Mammary epithelial cell (primary cell): Measurements from ENCODE around the gene FBLN2.

Experiments
- EZH2 ChIP-seq: IDR thresholded peaks from 2 replicates; pipeline ENCODE4 v1.6.1; 2012; ENCODE audit warnings: low read length, inconsistent platforms, borderline replicate concordance
- TF ChIP-seq, protein P1 (sequence below), 2 donors: IDR thresholded peaks in 1 of 2; conservative IDR thresholded peaks in 1 of 2; 2 replicates each; pipeline ENCODE4 v1.5.1; 2011 to 2012; ENCODE audit warnings: inconsistent platforms in 2 of 2, low read length in 2 of 2, mild to moderate bottlenecking in 2 of 2, control low read depth in 1 of 2, low read depth in 1 of 2; ENCODE audit not compliant: insufficient read depth in 1 of 2; ENCODE audit errors: extremely low read depth in 1 of 2

DNA sequence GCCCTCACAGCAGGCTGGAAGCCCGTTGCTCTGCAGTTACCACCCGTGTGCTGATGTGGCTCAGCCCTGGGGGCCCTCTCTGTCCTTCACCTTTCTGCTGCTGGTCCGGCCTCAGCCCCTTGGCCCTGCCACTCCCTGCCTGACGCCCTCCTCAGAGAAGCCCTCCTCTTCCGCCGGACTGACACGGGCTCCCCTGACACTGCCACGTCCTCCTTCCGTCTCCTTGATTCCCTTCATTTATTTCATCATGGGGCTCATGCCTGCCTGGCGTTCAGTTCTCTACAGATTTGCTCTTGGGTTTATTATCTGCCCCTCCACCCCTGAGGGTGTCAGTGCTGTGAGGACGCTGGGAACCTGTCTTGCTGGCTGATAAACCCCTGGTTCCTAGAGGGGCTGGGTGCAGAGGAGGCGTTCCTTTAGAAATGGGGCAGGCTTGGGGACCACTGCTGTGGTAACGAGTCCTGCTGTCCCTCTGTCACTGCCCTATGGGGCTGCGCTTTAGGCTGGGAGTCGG lies 19.6 kb downstream of the FBLN2 start:
- TF ChIP-seq, protein P1, sequence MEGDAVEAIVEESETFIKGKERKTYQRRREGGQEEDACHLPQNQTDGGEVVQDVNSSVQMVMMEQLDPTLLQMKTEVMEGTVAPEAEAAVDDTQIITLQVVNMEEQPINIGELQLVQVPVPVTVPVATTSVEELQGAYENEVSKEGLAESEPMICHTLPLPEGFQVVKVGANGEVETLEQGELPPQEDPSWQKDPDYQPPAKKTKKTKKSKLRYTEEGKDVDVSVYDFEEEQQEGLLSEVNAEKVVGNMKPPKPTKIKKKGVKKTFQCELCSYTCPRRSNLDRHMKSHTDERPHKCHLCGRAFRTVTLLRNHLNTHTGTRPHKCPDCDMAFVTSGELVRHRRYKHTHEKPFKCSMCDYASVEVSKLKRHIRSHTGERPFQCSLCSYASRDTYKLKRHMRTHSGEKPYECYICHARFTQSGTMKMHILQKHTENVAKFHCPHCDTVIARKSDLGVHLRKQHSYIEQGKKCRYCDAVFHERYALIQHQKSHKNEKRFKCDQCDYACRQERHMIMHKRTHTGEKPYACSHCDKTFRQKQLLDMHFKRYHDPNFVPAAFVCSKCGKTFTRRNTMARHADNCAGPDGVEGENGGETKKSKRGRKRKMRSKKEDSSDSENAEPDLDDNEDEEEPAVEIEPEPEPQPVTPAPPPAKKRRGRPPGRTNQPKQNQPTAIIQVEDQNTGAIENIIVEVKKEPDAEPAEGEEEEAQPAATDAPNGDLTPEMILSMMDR (conservative IDR thresholded peaks at IDR 0.05 in 1 of 2, IDR thresholded peaks at IDR 0.05 in 1 of 2; ENCODE audit: extremely low read depth in 1 of 2, insufficient read depth in 1 of 2, low read depth in 1 of 2, low read length in 2 of 2) = no peak
- TF ChIP-seq EZH2 = no peak
